HL-60 (cell line): ENCODE results near the gene REEP1.

Source experiments
- DNase-seq, 2 experiments: peaks; one replicate each; pipeline ENCODE4 v3.0.0-alpha.2; 2010 to 2020; ENCODE audit warnings: low read depth in 1 of 2, low spot score in 1 of 2
- H3K27ac ChIP-seq: fragments of 250-450 bp; sonication (Bioruptor Pico); replicated peaks from 2 replicates; pipeline ENCODE4 v1.5.1; 2020; ENCODE audit warnings: mild to moderate bottlenecking, moderate library complexity
- H3K27me3 ChIP-seq: fragments of 250-450 bp; sonication (Bioruptor Pico); 2 replicates; pipeline ENCODE4 v1.5.1; 2021; ENCODE audit warnings: mild to moderate bottlenecking, moderate library complexity; ENCODE audit not compliant: insufficient read depth, poor library complexity, severe bottlenecking
- H3K4me3 ChIP-seq: replicated peaks from 2 replicates; pipeline ENCODE4 v1.5.1; 2011; ENCODE audit warnings: mild to moderate bottlenecking, control low read depth, low read length; ENCODE audit not compliant: insufficient read depth
- CTCF ChIP-seq: IDR thresholded peaks from one replicate; pipeline ENCODE4 v1.5.1; 2011; ENCODE audit warnings: low read length, control low read depth, inconsistent platforms; ENCODE audit not compliant: insufficient read depth
- GABPA ChIP-seq: IDR thresholded peaks from 2 replicates; pipeline ENCODE4 v1.6.1; 2012; ENCODE audit warnings: low read depth
- POLR2AphosphoS5 ChIP-seq: IDR thresholded peaks from 2 replicates; pipeline ENCODE4 v1.6.1; 2012; ENCODE audit warnings: low read depth
- REST ChIP-seq: IDR thresholded peaks from 2 replicates; pipeline ENCODE4 v1.6.1; 2012; ENCODE audit warnings: low read depth; ENCODE audit not compliant: insufficient replicate concordance
- SPI1 ChIP-seq: IDR thresholded peaks from 2 replicates; pipeline ENCODE4 v1.6.1; 2012; ENCODE audit warnings: low read depth, mild to moderate bottlenecking, borderline replicate concordance

REEP1 gene

GRCh38 chr2:86216575-86217555 is 120.6 kb downstream of the REEP1 start:
- Histone ChIP-seq H3K27ac (no peak overlapping the region), H3K4me3 (no peak overlapping the region), H3K27me3 (no peaks in the 10 kb centered on the region)
- no peak for DNase-seq
- no peak for TF ChIP-seq REST
- no peak for TF ChIP-seq POLR2AphosphoS5
- TF ChIP-seq SPI1 = no peak
- TF ChIP-seq CTCF = no peak
- no peak for TF ChIP-seq GABPA

GRCh38 chr2:86214503-86214832 is 123.0 kb downstream of the REEP1 start:
- H3K27ac ChIP-seq = no peak overlapping the region
- H3K27me3 ChIP-seq = no peaks in the 10 kb centered on the region
- DNase-seq = no peak
- no peak for TF ChIP-seq CTCF
- no peak overlapping the region for H3K4me3 ChIP-seq

- Histone ChIP-seq H3K27me3 (no peaks in the 10 kb centered on the region), H3K27ac (no peak overlapping the region), H3K4me3 (no peak overlapping the region)
- no peak for DNase-seq
- TF ChIP-seq CTCF (no peak), SPI1 (no peak), REST (no peak), POLR2AphosphoS5 (no peak), GABPA (no peak)
Observed at GRCh38 chr2:86213699-86214502, 123.5 kb downstream of the REEP1 start.
